ENCODE data around the gene CENPV.
"Not testable (repeated sequence)": the region's sequence is repeated elsewhere in the genome, so short reads cannot be mapped to it uniquely, and the experiment has no call there.

CENPV gene

DNA sequence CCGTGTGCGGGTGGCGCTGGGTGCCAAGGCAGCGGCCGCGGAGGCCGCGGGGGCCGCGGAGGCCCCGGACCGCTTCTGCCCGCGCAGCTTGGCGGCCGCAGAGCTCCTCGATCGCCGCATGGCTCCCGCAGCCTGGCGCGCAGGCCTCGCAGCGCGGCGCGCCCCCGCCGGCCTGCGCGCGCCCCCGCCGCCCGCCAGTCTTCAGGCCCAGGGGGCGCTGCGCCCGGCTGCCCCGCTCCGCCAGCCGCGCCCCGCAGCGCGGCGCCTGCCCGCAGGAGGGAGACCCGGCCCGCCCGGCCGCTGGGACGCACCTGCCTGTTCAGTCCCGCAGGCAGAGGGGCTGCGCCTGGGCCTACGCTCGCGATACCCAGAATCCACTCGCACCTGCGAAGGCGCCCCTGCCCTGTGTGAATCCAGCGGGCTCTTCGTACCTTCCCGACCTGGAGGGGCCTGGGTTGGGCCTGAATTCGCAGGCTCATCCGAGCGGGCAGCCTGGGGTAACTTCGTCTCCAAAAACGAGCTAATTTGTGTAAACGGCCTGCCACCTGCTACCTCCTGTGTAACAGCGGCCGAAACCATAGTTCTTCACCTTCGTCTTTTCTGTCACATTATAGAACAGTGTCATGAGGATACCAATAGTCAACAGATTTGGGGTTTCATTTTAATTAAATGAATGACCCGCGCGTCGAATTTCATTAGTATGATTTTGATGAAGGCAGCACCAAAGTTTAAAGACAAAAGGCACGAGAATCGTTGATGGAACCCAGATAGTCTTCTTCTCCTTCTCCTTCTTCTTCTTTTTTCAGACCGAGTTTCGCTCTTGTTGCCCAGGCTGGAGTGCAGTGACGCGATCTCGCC is at the start of gene CENPV:
CENPV (minus strand) TSS at position 153 of the 858 bp plus-strand sequence; CDS start at position 120, 33 bp downstream.
- peak; percentile 49 to 65 for DNase-seq

DNA sequence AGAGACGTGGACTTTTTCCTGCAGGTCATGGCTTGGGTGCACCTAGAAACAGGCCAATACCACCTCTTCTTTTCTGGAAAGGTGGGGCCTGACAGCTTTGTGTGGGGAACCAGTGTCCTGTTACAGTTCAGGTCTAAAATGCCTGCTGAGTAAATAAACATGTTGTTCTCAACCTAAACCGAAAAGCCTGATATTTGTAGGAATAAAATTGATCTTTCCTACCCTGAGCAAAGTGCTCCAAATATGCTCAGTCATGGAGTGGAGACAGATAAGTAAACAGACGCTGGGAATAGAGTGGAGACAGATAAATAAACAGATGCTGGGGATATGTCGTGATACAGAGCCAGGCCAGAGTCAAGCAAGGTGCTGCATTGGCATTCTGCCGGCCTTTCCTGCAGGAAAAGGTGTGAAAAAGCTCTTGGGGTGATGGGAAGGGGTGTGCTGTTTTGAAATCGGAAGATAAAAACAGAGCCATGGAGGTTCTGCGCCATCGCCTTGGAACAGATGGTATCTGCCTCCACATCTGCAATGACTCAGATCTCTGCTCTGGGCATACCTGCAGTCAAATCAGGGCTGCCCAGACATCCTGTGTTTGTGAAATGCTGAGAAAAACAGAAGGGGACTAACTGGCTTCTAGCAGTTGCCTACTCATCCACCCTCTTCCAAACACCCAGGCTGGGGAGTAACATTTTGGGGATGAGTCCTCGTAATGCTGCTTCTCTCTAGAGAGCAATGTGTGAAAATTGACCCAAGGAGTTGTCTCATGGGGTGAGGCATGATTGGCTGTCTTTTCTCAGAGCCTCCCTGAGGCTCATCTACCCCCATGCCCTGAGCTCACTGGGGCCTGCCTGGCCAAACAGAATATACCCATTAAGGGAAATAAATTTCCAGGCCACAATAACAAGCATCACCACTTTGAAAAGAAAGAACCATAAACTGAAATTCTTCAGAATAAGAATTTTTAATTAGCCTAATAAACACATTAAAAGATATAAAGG is 45.3 kb upstream of the CENPV start:
- no peak for DNase-seq

DNA sequence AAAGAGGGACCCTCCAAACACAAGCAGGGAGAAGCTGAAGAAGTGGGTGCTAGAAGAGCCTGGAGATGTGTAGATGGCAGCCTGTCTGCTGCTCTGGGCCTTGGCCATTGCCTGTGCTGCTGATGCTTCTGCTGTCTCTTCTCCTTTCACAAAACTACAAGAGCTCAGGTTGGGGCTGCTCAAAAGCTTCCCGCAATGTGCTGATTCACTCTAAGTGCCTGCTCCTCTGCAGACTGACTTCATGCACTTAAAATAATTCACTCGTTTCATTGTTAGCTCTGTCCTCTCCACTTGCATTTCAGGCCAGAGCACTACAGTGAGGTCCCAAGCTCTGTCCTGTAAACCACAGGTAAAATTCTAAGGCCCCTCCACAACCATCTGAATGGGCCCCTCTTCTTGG is 43.4 kb upstream of the CENPV start:
- DNase-seq, result not testable (repeated sequence)

DNA sequence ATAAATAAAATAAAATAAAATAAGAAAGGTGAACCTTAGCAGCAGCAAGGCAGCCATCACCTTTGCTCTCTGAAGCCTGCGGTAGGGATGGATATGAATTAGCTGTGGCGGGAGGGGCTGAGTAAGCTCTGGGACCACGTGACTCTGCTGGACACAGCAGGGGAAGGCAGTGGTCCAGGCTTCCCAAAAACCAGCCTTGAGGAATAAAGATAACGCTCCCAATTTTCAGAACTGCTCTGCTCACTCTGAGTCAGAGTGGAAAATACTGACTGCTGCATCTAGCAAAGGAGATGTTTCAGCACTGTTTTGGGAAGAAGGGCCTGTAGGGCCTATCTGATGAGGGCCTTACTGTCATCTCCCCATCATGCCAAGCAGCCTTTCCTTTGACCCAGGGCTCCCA is 42.6 kb upstream of the CENPV start:
- not testable (repeated sequence) for DNase-seq

DNA sequence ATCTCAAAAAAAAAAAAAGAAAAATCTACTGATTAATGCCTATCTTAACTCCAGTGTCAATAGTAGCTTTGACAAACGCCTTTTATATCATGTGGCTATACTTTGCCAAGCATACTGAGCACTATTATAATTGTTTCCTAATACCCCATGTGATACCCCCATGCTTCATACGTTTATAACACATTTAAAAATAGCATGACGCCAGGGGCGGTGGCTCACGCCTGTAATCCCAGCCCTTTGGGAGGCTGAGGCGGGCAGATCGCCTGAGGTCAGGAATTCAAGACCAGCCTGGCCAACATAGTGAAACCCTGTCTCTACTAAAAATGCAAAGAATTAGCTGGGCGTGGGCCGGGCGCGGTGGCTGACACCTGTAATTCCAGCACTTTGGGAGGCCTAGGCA is 39.2 kb upstream of the CENPV start:
- DNase-seq, result not testable (repeated sequence)

DNA sequence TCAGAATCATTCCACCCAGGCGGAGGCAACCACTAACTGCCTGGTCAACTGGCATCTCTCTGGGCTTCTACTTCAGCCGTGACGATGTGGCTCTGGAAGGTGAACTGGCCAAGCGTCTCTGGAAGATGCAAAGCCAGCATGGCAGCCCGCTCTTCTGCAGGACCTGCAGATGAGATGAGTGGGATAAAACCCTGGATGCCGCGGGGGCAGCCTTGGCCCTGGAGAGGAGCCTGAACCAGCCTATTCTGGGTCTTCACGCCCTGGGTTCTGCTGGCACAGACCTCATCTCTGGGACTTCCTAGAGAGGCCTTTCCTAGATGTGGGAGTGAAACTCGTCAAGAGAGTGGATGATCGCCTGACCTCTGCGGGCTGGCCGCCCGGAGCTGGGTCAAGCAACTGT is 38.2 kb upstream of the CENPV start:
- DNase-seq, result no peak

DNA sequence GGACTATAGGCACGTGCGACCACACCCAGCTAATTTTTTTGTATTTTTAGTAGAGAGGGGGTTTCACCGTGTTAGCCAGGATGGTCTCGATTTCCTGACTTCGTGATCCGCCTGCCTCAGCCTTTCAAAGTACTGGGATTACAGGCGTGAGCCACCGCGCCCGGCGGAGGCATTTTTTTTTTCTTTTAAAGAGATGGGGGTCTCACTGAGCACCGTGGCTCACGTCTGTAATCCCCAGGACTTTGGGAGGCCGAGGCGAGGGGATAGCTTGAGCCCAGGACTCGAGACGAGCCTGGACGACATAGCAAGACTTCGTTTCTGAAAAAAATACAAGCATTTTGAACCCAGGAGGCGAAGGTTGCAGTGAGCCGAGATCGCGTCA is 32.8 kb upstream of the CENPV start:
- DNase-seq, result not testable (repeated sequence)

DNA sequence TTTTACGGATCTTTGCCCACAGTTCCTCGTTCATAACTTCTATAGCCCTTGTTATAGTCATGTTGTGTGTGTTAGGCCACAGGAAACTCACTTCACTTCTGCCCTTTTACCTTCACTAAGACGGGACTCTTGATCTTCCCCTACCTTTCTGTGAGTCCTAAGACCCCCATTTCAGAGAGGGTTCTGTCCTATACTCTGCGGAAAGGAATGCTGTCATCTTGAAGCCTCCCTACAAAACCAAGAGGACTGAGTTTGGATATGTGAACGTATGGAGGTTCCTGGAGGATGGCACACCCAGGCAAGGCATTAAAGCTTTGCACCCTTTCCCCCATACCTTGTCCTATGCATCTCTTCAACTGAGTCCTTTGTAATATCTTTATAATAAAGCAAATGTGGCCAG is 31.3 kb upstream of the CENPV start:
- DNase-seq, result no peak

DNA sequence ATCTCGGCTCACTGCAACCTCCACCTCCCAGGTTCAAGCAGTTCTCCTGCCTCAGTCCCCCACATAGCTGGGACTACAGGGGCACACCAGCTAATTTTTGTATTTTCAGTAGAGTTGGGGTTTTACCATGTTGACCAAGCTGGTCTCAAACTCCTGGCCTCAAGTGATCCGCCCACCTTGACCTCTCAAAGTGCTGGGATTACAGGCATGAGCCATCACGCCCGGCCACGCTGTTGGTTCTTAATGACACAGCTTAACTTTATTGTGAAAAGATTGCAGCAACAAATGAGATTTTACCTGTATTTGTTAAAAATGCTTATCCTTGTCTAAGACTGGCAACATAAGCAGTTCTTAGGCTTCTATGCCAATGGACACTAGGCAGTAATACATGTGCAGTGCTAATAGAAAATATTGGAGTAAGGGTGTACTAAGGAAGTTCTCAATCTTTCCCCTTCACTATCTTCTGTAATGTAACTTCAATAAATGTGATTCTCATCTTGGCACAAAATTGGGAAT is 30.6 kb upstream of the CENPV start:
- DNase-seq, result no peak

DNA sequence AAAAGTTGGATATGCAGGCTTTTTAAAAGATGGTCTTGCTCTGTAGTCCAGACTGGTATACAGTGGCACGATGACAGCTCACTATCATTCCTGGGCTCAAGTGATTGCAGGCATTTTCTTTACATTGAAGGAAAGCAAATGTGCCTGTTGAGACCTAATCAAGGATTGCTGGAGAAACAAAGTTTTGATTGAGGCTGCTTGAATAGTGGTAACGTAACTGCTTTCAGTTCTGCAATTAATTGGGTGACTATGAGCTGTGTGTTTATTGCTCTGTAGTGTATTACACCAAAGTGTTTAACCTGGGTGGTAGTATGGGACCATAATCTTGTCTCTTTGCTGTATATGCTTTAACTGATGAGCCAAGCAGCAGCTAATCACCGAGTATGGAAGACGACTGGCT is 29.9 kb upstream of the CENPV start:
- DNase-seq, result no peak

DNA sequence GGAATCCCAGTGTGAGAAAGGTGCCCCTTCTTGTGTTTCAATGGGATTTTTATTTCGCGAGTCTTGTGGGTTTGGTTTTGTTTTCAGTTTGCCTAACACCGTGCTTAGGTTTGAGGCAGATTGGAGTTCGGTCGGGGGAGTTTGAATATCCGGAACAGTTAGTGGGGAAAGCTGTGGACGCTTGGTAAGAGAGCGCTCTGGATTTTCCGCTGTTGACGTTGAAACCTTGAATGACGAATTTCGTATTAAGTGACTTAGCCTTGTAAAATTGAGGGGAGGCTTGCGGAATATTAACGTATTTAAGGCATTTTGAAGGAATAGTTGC is 28.2 kb upstream of the CENPV start:
- no peak for DNase-seq

DNA sequence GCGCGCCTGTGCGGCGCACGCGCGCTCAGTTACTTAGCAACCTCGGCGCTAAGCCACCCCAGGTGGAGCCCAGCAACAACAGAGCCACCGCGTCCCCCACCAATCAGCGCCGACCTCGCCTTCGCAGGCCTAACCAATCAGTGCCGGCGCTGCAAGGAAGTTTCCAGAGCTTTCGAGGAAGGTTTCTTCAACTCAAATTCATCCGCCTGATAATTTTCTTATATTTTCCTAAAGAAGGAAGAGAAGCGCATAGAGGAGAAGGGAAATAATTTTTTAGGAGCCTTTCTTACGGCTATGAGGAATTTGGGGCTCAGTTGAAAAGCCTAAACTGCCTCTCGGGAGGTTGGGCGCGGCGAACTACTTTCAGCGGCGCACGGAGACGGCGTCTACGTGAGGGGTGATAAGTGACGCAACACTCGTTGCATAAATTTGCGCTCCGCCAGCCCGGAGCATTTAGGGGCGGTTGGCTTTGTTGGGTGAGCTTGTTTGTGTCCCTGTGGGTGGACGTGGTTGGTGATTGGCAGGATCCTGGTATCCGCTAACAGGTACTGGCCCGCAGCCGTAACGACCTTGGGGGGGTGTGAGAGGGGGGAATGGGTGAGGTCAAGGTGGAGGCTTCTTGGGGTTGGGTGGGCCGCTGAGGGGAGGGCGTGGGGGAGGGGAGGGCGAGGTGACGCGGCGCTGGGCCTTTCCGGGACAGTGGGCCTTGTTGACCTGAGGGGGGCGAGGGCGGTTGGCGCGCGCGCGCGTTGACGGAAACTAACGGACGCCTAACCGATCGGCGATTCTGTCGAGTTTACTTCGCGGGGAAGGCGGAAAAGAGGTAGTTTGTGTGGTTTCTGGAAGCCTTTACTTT is 27.6 kb upstream of the CENPV start, which contains the start of gene UBB:
UBB (plus strand) TSS at position 452 of the 856 bp plus-strand sequence. CDS start 817 bp downstream, outside the sequence.
- peak; percentile 86 to 88 for DNase-seq

DNA sequence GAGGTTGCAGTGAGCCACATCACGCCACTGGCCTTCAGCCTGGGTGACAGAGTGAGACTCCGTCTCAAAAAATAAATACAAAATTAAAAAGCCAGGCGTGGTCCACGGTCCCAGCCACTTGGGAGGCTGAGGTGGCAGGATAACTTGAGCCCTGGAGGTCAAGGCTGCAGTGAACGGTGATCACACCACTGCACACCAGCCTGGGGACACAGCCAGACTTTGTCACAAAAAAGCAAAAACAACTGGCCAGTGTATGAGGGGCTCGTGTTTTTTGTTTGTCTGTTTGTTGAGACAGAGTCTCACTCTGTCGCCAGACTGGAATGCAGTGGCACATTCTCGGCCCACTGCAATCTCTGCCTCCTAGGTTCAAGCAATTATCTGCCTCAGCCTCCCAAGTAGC is 26.4 kb upstream of the CENPV start:
- no peak for DNase-seq

DNA sequence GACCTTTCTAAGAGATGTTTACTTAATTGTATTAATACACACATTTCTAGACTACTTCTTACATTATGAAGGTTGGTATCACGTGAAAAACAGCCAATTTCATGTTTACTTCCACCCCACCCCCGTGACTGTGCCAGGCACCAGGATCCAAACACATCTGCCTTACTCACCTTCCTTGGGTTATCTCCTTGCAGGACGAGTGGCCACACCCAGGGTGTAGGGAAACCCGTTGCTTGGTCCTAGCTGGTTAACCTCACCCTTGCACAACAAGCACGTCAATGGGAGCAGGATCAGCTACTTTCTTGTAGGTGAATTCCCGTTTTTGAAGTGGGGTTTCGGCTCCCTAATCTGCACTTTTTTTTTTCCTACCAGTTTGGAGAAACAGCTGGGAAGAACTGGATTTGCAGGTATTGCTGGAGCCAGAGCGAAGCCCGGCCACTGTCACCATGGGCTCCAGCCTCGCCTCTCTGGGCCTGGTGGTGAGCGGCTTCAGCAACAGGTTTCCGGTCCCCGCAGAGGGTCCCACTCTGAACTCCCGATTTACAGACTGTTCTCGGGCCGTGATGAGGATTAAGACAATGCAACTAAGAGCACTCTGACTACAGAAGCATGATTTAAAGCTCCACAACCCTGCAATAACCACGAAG is 25.5 kb upstream of the CENPV start:
- DNase-seq, result no peak

DNA sequence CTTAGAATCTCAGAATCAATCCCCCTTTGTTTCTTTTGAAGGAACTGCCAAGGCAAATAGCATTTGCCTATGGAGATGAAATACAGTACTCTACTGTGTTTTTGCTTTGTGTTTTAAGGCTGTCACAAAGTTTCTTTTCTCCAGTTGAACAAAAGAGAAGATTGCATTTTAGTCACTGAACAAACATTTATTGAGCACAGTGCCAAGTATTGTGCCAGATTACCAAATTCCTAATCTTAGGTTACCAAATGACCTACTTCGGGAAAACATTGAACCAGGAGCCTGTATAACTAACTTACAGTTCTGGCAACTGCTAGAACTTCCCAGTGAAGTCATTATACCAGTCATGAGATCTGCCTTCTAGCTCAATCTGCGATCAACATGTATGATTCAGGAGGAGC is 24.7 kb upstream of the CENPV start:
- no peak for DNase-seq

DNA sequence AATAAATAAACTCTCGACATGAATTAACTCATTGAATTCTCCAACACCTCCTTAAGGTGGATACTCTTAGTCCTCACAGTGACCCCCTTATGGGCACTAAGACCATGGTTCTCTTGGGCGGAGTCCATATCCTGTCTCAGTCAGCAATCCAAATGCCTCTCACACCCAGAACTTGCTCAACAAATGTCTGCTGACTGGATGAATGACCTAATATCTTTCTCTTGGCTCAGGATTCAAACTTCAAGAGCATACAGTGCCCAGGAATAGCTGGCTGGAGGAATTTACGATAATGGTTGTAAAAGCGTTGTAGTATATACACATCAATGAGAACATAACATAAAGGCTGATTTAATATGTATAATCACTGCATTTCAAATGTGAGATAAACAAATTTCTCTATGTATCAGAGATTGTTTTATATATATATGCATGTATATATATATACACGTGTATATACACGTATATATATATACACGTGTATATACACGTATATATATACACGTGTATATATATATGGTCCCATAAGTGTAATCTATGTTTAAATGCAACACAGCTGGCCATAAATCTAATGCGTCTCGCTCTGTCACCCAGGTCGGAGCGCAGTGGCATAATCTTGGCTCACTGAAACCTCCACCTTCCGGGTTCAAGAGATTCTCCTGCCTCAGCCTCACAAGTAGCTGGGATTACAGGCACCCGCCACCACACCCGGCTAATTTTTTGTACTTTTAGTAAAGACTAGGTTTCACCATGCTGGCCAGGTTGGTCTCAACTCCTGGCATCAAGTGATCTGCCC is 21.1 kb upstream of the CENPV start:
- no peak for DNase-seq

DNA sequence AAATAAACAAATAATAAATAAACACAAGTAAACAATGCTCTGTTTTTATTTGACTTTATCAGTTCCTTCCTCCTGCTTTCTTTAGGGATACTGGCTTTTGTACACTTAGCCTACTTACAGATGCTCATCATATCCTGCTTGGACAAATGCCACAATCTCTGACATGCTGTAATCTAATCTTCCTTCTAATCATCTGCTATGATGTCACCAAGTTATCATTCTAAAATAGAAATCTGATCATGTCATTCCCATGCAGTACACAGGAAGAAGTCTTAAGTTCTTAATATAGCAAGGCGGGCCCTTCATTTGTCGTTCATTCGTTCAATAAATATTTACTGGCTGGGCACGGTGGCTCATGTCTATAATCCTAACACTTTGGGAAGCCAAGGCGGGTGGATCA is 18.5 kb upstream of the CENPV start:
- no peak for DNase-seq

DNA sequence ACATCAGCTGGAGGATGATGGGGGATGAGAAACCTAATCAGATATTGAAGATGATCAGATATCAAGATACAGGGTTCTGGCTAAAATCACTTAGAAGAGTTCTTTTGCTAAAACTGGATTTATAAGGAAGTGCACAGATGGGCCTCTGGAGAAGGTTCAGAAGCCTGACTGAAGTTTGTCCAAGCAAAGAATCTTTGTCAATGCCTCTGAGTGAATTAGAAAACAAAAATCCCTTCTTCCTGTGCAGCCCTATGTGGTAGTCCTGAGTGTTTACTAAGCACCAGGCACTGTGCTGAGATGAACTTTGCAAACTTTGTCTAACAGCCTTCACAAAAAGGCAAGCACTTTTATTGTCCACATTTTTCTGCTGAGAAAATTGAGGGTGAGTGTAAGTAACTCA is 11.4 kb upstream of the CENPV start:
- DNase-seq, result no peak

DNA sequence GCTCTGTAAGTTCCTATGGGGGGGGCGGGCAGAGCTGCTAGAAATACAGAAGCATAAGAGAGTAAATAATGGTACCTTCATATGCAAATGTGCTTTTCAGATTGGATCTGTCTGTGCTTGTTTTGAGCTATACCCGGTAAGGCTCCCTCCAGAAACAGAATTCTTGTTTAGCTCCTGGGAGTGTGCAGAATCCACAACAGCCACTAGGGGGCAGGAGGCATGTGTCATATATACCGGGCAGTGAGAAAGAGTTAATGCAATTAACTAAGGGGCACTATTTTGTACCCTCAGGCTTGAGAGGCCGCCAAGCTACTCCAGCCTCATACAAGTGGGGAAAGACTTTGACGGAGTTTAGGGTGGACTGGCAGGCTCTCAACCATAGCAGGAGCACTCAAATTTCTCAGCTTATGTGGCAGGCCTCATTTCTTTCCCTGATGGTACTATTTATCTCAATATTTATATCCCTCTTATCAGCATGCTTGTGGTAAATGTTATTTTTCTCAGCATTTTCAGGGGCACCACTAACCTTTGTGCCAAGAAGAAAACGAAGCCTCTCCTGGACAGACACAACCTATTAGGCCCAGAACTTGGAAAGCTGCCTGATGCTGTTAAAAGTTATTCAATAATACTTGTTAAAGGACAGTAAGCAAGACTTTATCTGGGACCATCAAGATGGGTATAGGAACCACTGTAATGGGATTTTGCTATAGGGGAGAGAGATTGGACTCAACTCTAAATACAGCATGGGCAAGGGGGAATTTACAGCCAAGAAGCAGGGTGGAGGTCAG is 10.7 kb upstream of the CENPV start:
- peak; percentile 70 to 76 for DNase-seq

DNA sequence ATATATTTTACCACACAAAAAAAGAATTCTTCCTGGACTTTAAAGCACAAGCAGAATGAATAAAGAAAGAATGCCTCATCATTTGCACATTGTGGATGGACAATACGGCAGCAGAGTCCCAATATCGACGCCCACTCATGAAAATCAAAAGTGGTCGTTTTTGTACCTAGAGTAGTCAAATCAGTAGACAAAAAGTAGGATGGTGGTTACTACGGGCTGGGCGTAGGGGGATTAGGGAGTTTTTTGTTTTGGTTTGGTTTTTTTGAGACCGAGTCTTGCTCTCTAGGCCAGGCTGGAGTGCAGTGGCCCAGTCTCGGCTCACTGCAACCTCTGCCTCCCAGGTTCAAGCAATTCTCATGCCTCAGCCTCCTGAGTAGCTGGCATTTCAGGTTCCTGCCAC is 8.6 kb upstream of the CENPV start:
- DNase-seq, result no peak

Measured in stimulated activated CD4-positive, alpha-beta T cell treated with anti-CD3 and anti-CD28 coated beads, Interleukin-2, amount 100 ng/mL, for 48 hours (primary cell).